IMR-90 (cell line): ENCODE measurements around the gene CAPZA1. TPM values are rescaled to one million over a fixed set of nuclear protein-coding genes. Genes with fewer than 3 reads are reported as not detected.

Experiments
- ATAC-seq: fragments of 200-7000 bp; cut with Tn5 transposase; 2 replicates; pipeline ENCODE4 v1.9.1; 2020; ENCODE audit warnings: low read depth, mild to moderate bottlenecking, moderate library complexity
- BruUV-seq: library from RNA; stranded (reverse); fragments of 400-500 nt; replicated peaks from 2 replicates; lab custom pipeline; 2021; lab: Mats Ljungman, UMichigan
- CTCF ChIA-PET: fragments of 300-600 bp; formaldehyde crosslinking; extraction: SDS; loops from one replicate; lab custom pipeline; 2021; ENCODE audit warnings: antibody characterized with exemption; lab: Yijun Ruan, JAX
- POLR2A ChIA-PET: fragments of 300-600 bp; sonication (Branson Sonifier 250); formaldehyde crosslinking; loops from one replicate; lab custom pipeline; 2022; ENCODE audit warnings: antibody characterized with exemption; ENCODE audit not compliant: unreplicated experiment; lab: Charles Lee
- DNase-seq: peaks from one replicate; pipeline ENCODE4 v3.0.0; 2013
- H2AFZ ChIP-seq: replicated peaks from 2 replicates; pipeline ENCODE3; 2013; ENCODE audit warnings: low read length, mild to moderate bottlenecking; ENCODE audit not compliant: poor library complexity
- H2AK5ac ChIP-seq: 2 replicates; pipeline ENCODE4 v1.6.1; 2013; ENCODE audit warnings: low read depth, low read length, inconsistent platforms
- H2AK9ac ChIP-seq: replicated peaks from 2 replicates; pipeline ENCODE3; 2013; ENCODE audit warnings: mild to moderate bottlenecking, low read depth, low read length, moderate library complexity; ENCODE audit not compliant: poor library complexity
- H2BK120ac ChIP-seq: 2 replicates; pipeline ENCODE4 v1.6.1; 2013; ENCODE audit warnings: low read depth, low read length, inconsistent platforms
- H2BK15ac ChIP-seq: 3 replicates; pipeline ENCODE4 v1.6.1; 2013; ENCODE audit warnings: low read depth, low read length, inconsistent platforms
- H2BK20ac ChIP-seq: 2 replicates; pipeline ENCODE4 v1.6.1; 2013; ENCODE audit warnings: low read depth, mild to moderate bottlenecking, inconsistent platforms, low read length, moderate library complexity
- H2BK5ac ChIP-seq: 2 replicates; pipeline ENCODE4 v1.6.1; 2013; ENCODE audit warnings: mild to moderate bottlenecking, low read depth, low read length, inconsistent platforms; ENCODE audit not compliant: poor library complexity, severe bottlenecking
- H3K14ac ChIP-seq: replicated peaks from 2 replicates; pipeline ENCODE4 v1.6.1; 2013; ENCODE audit warnings: low read depth, low read length, inconsistent platforms
- H3K18ac ChIP-seq: 2 replicates; pipeline ENCODE4 v1.6.1; 2013; ENCODE audit warnings: low read depth, low read length, control low read depth
- H3K23ac ChIP-seq: 2 replicates; pipeline ENCODE4 v1.6.1; 2013; ENCODE audit warnings: low read depth, low read length, inconsistent platforms
- H3K27ac ChIP-seq: 2 replicates; pipeline ENCODE4 v1.5.1; 2013; ENCODE audit warnings: mild to moderate bottlenecking, control low read depth, low read length; ENCODE audit not compliant: insufficient read depth
- H3K27me3 ChIP-seq: 2 replicates; pipeline ENCODE4 v1.6.1; 2013; ENCODE audit warnings: low read length; ENCODE audit not compliant: control insufficient read depth, insufficient read depth
- H3K36me3 ChIP-seq: 2 replicates; pipeline ENCODE4 v1.6.1; 2013; ENCODE audit warnings: low read length, mixed read lengths; ENCODE audit not compliant: control insufficient read depth, insufficient read depth
- H3K4ac ChIP-seq: 2 replicates; pipeline ENCODE4 v1.6.1; 2013; ENCODE audit warnings: low read depth, low read length, inconsistent platforms
- H3K4me1 ChIP-seq: 2 replicates; pipeline ENCODE4 v1.6.1; 2013; ENCODE audit warnings: low read length, mixed read lengths; ENCODE audit not compliant: control insufficient read depth, insufficient read depth
- H3K4me2 ChIP-seq: 2 replicates; pipeline ENCODE4 v1.6.1; 2013; ENCODE audit warnings: low read depth, mild to moderate bottlenecking, control low read depth, low read length, moderate library complexity
- H3K4me3 ChIP-seq: 2 replicates; pipeline ENCODE4 v1.5.1; 2013; ENCODE audit warnings: low read depth, mild to moderate bottlenecking, control low read depth, low read length, moderate library complexity; ENCODE audit not compliant: insufficient read depth
- H3K56ac ChIP-seq: 2 replicates; pipeline ENCODE4 v1.6.1; 2013; ENCODE audit warnings: low read length, inconsistent platforms; ENCODE audit not compliant: insufficient read depth; ENCODE audit errors: extremely low read depth
- H3K79me1 ChIP-seq, 2 experiments: 2 replicates each; pipeline ENCODE4 v1.6.1; 2013; ENCODE audit warnings: low read length in 2 of 2, inconsistent platforms in 1 of 2, low read depth in 1 of 2
- H3K9ac ChIP-seq: 2 replicates; pipeline ENCODE4 v1.6.1; 2013; ENCODE audit warnings: low read depth, low read length, control low read depth
- H3K9me1 ChIP-seq: 2 replicates; pipeline ENCODE4 v1.6.1; 2013; ENCODE audit warnings: low read length, inconsistent platforms; ENCODE audit not compliant: insufficient read depth
- H3K9me3 ChIP-seq: 2 replicates; pipeline ENCODE4 v1.6.1; 2013; ENCODE audit warnings: low read length; ENCODE audit not compliant: control insufficient read depth, insufficient read depth
- H4K20me1 ChIP-seq: 2 replicates; pipeline ENCODE4 v1.6.1; 2013; ENCODE audit warnings: low read length, inconsistent platforms; ENCODE audit not compliant: insufficient read depth
- H4K5ac ChIP-seq: 2 replicates; pipeline ENCODE4 v1.6.1; 2013; ENCODE audit warnings: mild to moderate bottlenecking, low read depth, low read length, control low read depth
- H4K8ac ChIP-seq, 2 experiments: 2 replicates each; pipeline ENCODE4 v1.6.1; 2013; ENCODE audit warnings: low read depth in 2 of 2, low read length in 2 of 2, control low read depth in 1 of 2, inconsistent platforms in 1 of 2
- H4K91ac ChIP-seq: 2 replicates; pipeline ENCODE4 v1.6.1; 2013; ENCODE audit warnings: low read depth, low read length, inconsistent platforms; ENCODE audit not compliant: insufficient read depth
- BHLHE40 ChIP-seq: fragments of 150-350 bp; IDR thresholded peaks from 2 replicates; pipeline ENCODE4 v1.6.1; 2016; ENCODE audit warnings: mild to moderate bottlenecking, low read depth, low read length
- CEBPB ChIP-seq: IDR thresholded peaks from 2 replicates; pipeline ENCODE4 v1.6.1; 2012; ENCODE audit warnings: low read depth, low read length, improper control_type of control experiment
- CHD1 ChIP-seq: IDR thresholded peaks from 2 replicates; pipeline ENCODE4 v1.6.1; 2012; ENCODE audit warnings: low read depth, low read length, improper control_type of control experiment
- FOS ChIP-seq: fragments of 150-350 bp; IDR thresholded peaks from 2 replicates; pipeline ENCODE4 v1.6.1; 2016; ENCODE audit warnings: low read depth, low read length
- MAFK ChIP-seq: IDR thresholded peaks from 2 replicates; pipeline ENCODE4 v1.6.1; 2012; ENCODE audit warnings: low read depth, low read length, improper control_type of control experiment
- MAZ ChIP-seq: IDR thresholded peaks from 2 replicates; pipeline ENCODE4 v1.6.1; 2012; ENCODE audit warnings: low read depth, mild to moderate bottlenecking, low read length, improper control_type of control experiment, moderate library complexity, borderline replicate concordance
- MXI1 ChIP-seq: IDR thresholded peaks from 2 replicates; pipeline ENCODE4 v1.6.1; 2012; ENCODE audit warnings: low read depth, mild to moderate bottlenecking, low read length, moderate library complexity, borderline replicate concordance
- POLR2A ChIP-seq: IDR thresholded peaks from 2 replicates; pipeline ENCODE4 v1.6.1; 2012; ENCODE audit warnings: mild to moderate bottlenecking, low read depth, low read length
- RCOR1 ChIP-seq: IDR thresholded peaks from 2 replicates; pipeline ENCODE4 v1.6.1; 2012; ENCODE audit warnings: mild to moderate bottlenecking, low read length, improper control_type of control experiment; ENCODE audit not compliant: insufficient replicate concordance
- RFX5 ChIP-seq: IDR thresholded peaks from 2 replicates; pipeline ENCODE4 v1.8.0; 2012; ENCODE audit warnings: low read depth, mild to moderate bottlenecking, low read length, moderate library complexity
- SMC3 ChIP-seq: fragments of 150-350 bp; IDR thresholded peaks from 2 replicates; pipeline ENCODE4 v1.6.1; 2016; ENCODE audit warnings: low read depth, mild to moderate bottlenecking, antibody characterized with exemption, low read length, moderate library complexity
- WGBS, 2 experiments: methylation state at CpG; one replicate each; pipeline versions ENCODE4 v1.1.5 to v1.1.7; 2013; ENCODE audit warnings: missing lambda C conversion rate in 2 of 2; ENCODE audit not compliant: insufficient read length in 1 of 2; ENCODE audit errors: extremely low coverage in 2 of 2; 5-methylcytosine and 5-hydroxymethylcytosine counted together
- dilution Hi-C: fragments of 300-500 bp; cut with HindIII; formaldehyde crosslinking; loops from one replicate; pipeline ENCODE4 v1.14.3; 2018; ENCODE audit warnings: low sequenced_read_pairs; ENCODE audit not compliant: unreplicated experiment
- in situ Hi-C: fragments of 300-500 bp; cut with MboI; formaldehyde crosslinking; loops from 3 replicates; pipeline ENCODE4 v1.14.3; 2019; ENCODE audit warnings: low sequenced_read_pairs, inconsistent platforms, mixed read lengths
- intact Hi-C: fragments of 100-400 bp; cut with micrococcal nuclease; formaldehyde crosslinking; loops from 2 replicates; pipeline ENCODE4 v1.10.0; 2022
- polyA plus RNA-seq, 3 experiments: library from polyadenylated mRNA; depleted of rRNA; stranded (reverse); fragments of >200 nt; gene quantifications; 2 replicates each; pipeline ENCODE4 v1.2.3, GENCODE V29; 2012; ENCODE audit warnings: low replicate concordance in 1 of 3
- total RNA-seq: library from RNA; depleted of rRNA; stranded (reverse); fragments of >200 nt; gene quantifications from 2 replicates; pipeline ENCODE4 v1.2.3, GENCODE V29; 2012
- TF ChIP-seq, protein P1 (sequence below): conservative IDR thresholded peaks from 2 replicates; pipeline ENCODE4 v1.5.1; 2012; ENCODE audit warnings: mild to moderate bottlenecking, low read depth, low read length, improper control_type of control experiment
- TF ChIP-seq, protein P2 (sequence below): fragments of 150-350 bp; IDR thresholded peaks from 2 replicates; pipeline ENCODE4 v1.6.1; 2017; ENCODE audit warnings: mild to moderate bottlenecking, antibody characterized with exemption, low read length, low read depth

The CAPZA1 gene
- total and polyA plus RNA-seq, 2 of the 4 experiments (the other 2 are of a cell fraction): 108 to 262 TPM

DNA sequence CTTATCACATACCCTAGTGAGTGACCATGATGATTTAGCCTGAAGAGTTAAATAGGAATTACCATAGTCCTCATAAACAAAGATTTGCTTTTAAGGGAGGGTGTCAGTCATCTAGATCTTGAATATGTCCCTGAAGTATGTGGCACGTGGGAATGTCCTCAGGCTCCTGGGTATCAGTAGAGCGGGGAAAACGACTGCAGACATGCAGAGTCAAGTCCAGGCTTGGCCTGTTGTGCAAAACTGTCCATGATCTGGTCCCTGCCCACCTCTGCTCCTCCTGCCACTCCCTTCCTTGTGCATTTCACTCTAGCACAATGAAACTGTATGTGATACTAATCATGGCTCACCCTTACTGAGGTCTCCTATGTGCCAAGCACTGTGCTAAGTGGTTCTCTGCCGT lies 67.7 kb downstream of the CAPZA1 start:
- 100% methylated on average over 1 of the region's 4 CpGs; no CpG with 5 or more reads in 1 of the 2 experiments for WGBS, 2 experiments

More for the DNA sequence above, 67.7 kb downstream of the CAPZA1 start:
- ChIA-PET CTCF (no interaction called here), POLR2A (no interaction called here)
- H4K20me1 ChIP-seq: peaks cover 15% of the 10 kb centered on the region; the same call in 1 of the 2 replicates
- H3K9me3 ChIP-seq: no peaks in the 10 kb centered on the region
- TF ChIP-seq MAZ: no peak
- TF ChIP-seq CEBPB: no peak
- TF ChIP-seq, protein P1, sequence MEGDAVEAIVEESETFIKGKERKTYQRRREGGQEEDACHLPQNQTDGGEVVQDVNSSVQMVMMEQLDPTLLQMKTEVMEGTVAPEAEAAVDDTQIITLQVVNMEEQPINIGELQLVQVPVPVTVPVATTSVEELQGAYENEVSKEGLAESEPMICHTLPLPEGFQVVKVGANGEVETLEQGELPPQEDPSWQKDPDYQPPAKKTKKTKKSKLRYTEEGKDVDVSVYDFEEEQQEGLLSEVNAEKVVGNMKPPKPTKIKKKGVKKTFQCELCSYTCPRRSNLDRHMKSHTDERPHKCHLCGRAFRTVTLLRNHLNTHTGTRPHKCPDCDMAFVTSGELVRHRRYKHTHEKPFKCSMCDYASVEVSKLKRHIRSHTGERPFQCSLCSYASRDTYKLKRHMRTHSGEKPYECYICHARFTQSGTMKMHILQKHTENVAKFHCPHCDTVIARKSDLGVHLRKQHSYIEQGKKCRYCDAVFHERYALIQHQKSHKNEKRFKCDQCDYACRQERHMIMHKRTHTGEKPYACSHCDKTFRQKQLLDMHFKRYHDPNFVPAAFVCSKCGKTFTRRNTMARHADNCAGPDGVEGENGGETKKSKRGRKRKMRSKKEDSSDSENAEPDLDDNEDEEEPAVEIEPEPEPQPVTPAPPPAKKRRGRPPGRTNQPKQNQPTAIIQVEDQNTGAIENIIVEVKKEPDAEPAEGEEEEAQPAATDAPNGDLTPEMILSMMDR: no peak
- TF ChIP-seq SMC3: no peak
- TF ChIP-seq RFX5: no peak
- TF ChIP-seq POLR2A: no peak
- TF ChIP-seq BHLHE40: no peak
- TF ChIP-seq CHD1: no peak
- no peak for TF ChIP-seq FOS
- TF ChIP-seq RCOR1: no peak
- no peak for TF ChIP-seq MAFK
- TF ChIP-seq, protein P2, sequence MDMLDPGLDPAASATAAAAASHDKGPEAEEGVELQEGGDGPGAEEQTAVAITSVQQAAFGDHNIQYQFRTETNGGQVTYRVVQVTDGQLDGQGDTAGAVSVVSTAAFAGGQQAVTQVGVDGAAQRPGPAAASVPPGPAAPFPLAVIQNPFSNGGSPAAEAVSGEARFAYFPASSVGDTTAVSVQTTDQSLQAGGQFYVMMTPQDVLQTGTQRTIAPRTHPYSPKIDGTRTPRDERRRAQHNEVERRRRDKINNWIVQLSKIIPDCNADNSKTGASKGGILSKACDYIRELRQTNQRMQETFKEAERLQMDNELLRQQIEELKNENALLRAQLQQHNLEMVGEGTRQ: no peak
- TF ChIP-seq MXI1: no peak
- H2BK20ac ChIP-seq: no peak overlapping the region
- dilution Hi-C loops (no loop called here), intact Hi-C loops (no loop called here), in situ Hi-C loops (no loop called here)
- no peak overlapping the region for H3K4me3 ChIP-seq
- H3K9me1 ChIP-seq: peaks cover 21% of the 10 kb centered on the region
- H3K4ac ChIP-seq: no peak overlapping the region
- ATAC-seq (no peak), DNase-seq (no peak)
- no peak overlapping the region for H2AK9ac ChIP-seq
- H3K4me2 ChIP-seq: no peak overlapping the region
- H3K18ac ChIP-seq: no peak overlapping the region
- H3K27me3 ChIP-seq: no peaks in the 10 kb centered on the region
- H3K14ac ChIP-seq: no peak overlapping the region
- peaks cover 4% of the 10 kb centered on the region for H3K4me1 ChIP-seq
- peaks cover 22% of the 10 kb centered on the region for H3K36me3 ChIP-seq
- no peak overlapping the region for H2BK120ac ChIP-seq
- no peak overlapping the region for H3K9ac ChIP-seq
- H4K91ac ChIP-seq: no peak overlapping the region
- H4K8ac ChIP-seq: no peak overlapping the region
- no peak overlapping the region for H3K23ac ChIP-seq
- no peak overlapping the region for H2AK5ac ChIP-seq
- H3K27ac ChIP-seq: no peak overlapping the region
- H2AFZ ChIP-seq: no peak overlapping the region
- no peak overlapping the region for H2BK15ac ChIP-seq
- BruUV-seq: no TSS peak
- H3K79me1 ChIP-seq: peaks cover 20 to 66% of the 10 kb centered on the region in 2 experiments
- no peak overlapping the region for H2BK5ac ChIP-seq
- H3K56ac ChIP-seq: no peak overlapping the region
- no peak overlapping the region; the same call in 1 of the 2 replicates for H4K5ac ChIP-seq
